GM19043 (cell line): ENCODE measurements around the gene TPST1.
"Not testable (repeated sequence)": the region's sequence is repeated elsewhere in the genome, so short reads cannot be mapped to it uniquely, and the experiment has no call there.

Source experiments
- ATAC-seq: cut with Tn5 transposase; IDR thresholded peaks from one replicate; pipeline ENCODE4 v1.9.1; 2021; ENCODE audit warnings: low read depth; ENCODE audit not compliant: unreplicated experiment

Gene TPST1

GRCh38 chr7:66187905-66188304 is 17.2 kb upstream of the TPST1 start:
- ATAC-seq = no peak

- no peak for ATAC-seq
Measured at GRCh38 chr7:66188645-66189044, 16.5 kb upstream of the TPST1 start.

- ATAC-seq = no peak
Measured at GRCh38 chr7:66189695-66190503, 15.2 kb upstream of the TPST1 start.

- ATAC-seq = no peak
Measured at GRCh38 chr7:66190504-66190857, 14.7 kb upstream of the TPST1 start.

GRCh38 chr7:66193146-66193725 is 11.9 kb upstream of the TPST1 start:
- ATAC-seq = no peak

GRCh38 chr7:66198469-66198868 is 6.7 kb upstream of the TPST1 start:
- ATAC-seq = no peak

- no peak for ATAC-seq
Measured at GRCh38 chr7:66198956-66199355, 6.2 kb upstream of the TPST1 start.

- no peak for ATAC-seq
Measured at GRCh38 chr7:66202441-66202840, 2.7 kb upstream of the TPST1 start.

- no peak for ATAC-seq
Measured at GRCh38 chr7:66205741-66206090, 582 bp downstream of the TPST1 start.

- no peak for ATAC-seq
Measured at GRCh38 chr7:66206119-66206933, 1.2 kb downstream of the TPST1 start.

- ATAC-seq = no peak
Measured at GRCh38 chr7:66206934-66207240, 1.8 kb downstream of the TPST1 start.

GRCh38 chr7:66207540-66207939 is 2.4 kb downstream of the TPST1 start:
- no peak for ATAC-seq

- no peak for ATAC-seq
Measured at GRCh38 chr7:66211429-66211828, 6.3 kb downstream of the TPST1 start.

- ATAC-seq = no peak
Measured at GRCh38 chr7:66213637-66214036, 8.5 kb downstream of the TPST1 start.

- ATAC-seq = no peak
Measured at GRCh38 chr7:66216687-66217086, 11.6 kb downstream of the TPST1 start.

GRCh38 chr7:66219805-66220204 is 14.7 kb downstream of the TPST1 start:
- no peak for ATAC-seq

- no peak for ATAC-seq
Measured at GRCh38 chr7:66221442-66221841, 16.3 kb downstream of the TPST1 start.

GRCh38 chr7:66227808-66228207 is 22.7 kb downstream of the TPST1 start:
- no peak for ATAC-seq

GRCh38 chr7:66231326-66232216 is 26.4 kb downstream of the TPST1 start:
- ATAC-seq = not testable (repeated sequence)

- ATAC-seq = no peak
Measured at GRCh38 chr7:66233638-66234037, 28.5 kb downstream of the TPST1 start.
